HL-60 (cell line): ENCODE data around the gene PARP1.

Source experiments
- POLR2AphosphoS5 ChIP-seq: IDR thresholded peaks from 2 replicates; pipeline ENCODE4 v1.6.1; 2012; ENCODE audit warnings: low read depth
- SPI1 ChIP-seq: IDR thresholded peaks from 2 replicates; pipeline ENCODE4 v1.6.1; 2012; ENCODE audit warnings: low read depth, mild to moderate bottlenecking, borderline replicate concordance
- TF ChIP-seq, protein P1 (sequence below): IDR thresholded peaks from one replicate; pipeline ENCODE4 v1.5.1; 2011; ENCODE audit warnings: low read length, control low read depth, inconsistent platforms; ENCODE audit not compliant: insufficient read depth
- TF ChIP-seq, protein P2 (sequence below): IDR thresholded peaks from 2 replicates; pipeline ENCODE4 v1.6.1; 2012; ENCODE audit warnings: low read depth; ENCODE audit not compliant: insufficient replicate concordance

DNA sequence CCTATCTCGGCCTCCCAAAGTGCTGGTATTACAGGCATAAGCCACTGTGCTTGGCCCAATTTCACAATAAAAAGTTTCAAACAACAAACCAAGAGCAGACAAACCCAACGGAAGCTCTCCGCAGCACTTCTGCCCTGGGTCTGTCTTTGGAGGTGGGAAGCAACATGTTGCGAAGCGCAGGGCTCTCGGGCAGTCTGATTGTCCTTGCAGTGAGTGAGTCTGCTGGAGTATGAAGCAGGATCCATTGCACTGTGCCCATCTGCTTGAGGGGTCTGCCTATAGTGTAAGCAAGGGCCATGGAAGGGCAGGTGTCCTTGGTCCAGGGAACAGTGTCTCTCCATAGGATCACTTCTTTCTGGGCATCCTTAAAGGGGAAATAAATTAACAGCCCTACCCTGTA lies 14.6 kb upstream of the PARP1 start:
- TF ChIP-seq, protein P1, sequence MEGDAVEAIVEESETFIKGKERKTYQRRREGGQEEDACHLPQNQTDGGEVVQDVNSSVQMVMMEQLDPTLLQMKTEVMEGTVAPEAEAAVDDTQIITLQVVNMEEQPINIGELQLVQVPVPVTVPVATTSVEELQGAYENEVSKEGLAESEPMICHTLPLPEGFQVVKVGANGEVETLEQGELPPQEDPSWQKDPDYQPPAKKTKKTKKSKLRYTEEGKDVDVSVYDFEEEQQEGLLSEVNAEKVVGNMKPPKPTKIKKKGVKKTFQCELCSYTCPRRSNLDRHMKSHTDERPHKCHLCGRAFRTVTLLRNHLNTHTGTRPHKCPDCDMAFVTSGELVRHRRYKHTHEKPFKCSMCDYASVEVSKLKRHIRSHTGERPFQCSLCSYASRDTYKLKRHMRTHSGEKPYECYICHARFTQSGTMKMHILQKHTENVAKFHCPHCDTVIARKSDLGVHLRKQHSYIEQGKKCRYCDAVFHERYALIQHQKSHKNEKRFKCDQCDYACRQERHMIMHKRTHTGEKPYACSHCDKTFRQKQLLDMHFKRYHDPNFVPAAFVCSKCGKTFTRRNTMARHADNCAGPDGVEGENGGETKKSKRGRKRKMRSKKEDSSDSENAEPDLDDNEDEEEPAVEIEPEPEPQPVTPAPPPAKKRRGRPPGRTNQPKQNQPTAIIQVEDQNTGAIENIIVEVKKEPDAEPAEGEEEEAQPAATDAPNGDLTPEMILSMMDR: no peak
- TF ChIP-seq SPI1 (no peak; the same call in 1 of the 2 replicates), POLR2AphosphoS5 (no peak; the same call in 1 of the 2 replicates)
- TF ChIP-seq, protein P2, sequence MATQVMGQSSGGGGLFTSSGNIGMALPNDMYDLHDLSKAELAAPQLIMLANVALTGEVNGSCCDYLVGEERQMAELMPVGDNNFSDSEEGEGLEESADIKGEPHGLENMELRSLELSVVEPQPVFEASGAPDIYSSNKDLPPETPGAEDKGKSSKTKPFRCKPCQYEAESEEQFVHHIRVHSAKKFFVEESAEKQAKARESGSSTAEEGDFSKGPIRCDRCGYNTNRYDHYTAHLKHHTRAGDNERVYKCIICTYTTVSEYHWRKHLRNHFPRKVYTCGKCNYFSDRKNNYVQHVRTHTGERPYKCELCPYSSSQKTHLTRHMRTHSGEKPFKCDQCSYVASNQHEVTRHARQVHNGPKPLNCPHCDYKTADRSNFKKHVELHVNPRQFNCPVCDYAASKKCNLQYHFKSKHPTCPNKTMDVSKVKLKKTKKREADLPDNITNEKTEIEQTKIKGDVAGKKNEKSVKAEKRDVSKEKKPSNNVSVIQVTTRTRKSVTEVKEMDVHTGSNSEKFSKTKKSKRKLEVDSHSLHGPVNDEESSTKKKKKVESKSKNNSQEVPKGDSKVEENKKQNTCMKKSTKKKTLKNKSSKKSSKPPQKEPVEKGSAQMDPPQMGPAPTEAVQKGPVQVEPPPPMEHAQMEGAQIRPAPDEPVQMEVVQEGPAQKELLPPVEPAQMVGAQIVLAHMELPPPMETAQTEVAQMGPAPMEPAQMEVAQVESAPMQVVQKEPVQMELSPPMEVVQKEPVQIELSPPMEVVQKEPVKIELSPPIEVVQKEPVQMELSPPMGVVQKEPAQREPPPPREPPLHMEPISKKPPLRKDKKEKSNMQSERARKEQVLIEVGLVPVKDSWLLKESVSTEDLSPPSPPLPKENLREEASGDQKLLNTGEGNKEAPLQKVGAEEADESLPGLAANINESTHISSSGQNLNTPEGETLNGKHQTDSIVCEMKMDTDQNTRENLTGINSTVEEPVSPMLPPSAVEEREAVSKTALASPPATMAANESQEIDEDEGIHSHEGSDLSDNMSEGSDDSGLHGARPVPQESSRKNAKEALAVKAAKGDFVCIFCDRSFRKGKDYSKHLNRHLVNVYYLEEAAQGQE: no peak
